Jurkat, Clone E6-1 (cell line): ENCODE measurements around the gene KRTAP5-11. TPM values are rescaled to one million over a fixed set of nuclear protein-coding genes. Genes with fewer than 3 reads are reported as not detected.
"Not testable (repeated sequence)": the region's sequence is repeated elsewhere in the genome, so short reads cannot be mapped to it uniquely, and the experiment has no call there.

ENCODE experiments used
- DNase-seq: peaks from one replicate; pipeline ENCODE4 v3.0.0-alpha.2; 2011; ENCODE audit warnings: low read depth, low spot score
- H3K4me3 ChIP-seq: 2 replicates; pipeline ENCODE4 v1.5.1; 2011; ENCODE audit warnings: mild to moderate bottlenecking, low read length, control low read depth, moderate library complexity
- polyA plus RNA-seq: library from polyadenylated mRNA; unstranded; fragments of >200 nt; gene quantifications from one replicate; pipeline ENCODE4 v1.2.1, GENCODE V29; 2012; ENCODE audit warnings: missing spikeins; ENCODE audit not compliant: insufficient read length, insufficient read depth

Gene KRTAP5-11
- not detected for polyA plus RNA-seq

- H3K4me3 ChIP-seq, result no peak within 1 kb of the TSS
- DNase-seq, result no peak
Measured at GRCh38 chr11:71582309-71582895, at the start of gene KRTAP5-11. Gene KRTAP5-11 (minus strand): TSS chr11:71582875. CDS start chr11:71582837, 38 bp downstream.

GRCh38 chr11:71631551-71631950 lies 48.9 kb upstream of the KRTAP5-11 start:
- not testable (repeated sequence) for H3K4me3 ChIP-seq, DNase-seq

DNA sequence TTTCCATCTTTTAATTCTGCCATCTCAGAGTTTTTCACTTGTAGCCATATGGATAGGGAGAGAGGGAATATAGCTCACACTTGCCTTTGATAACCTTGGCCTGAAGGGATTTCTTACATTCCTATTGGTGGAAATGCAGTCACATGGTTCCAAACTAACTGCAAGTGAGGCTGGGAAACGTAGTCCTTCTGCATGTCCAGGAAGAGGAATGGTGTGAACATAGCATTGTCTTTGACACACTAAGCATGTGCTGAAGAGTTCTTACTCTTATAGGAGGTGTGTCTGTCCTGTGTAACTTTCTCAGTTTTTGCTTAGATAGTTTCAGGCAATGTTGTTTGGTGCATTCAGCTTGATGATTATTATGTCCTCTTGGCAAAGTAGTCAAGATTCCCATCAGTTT lies 47.4 kb upstream of the KRTAP5-11 start:
- H3K4me3 ChIP-seq, result not testable (repeated sequence)
- DNase-seq, result peak; percentile 36

GRCh38 chr11:71628943-71629342 lies 46.3 kb upstream of the KRTAP5-11 start:
- not testable (repeated sequence) for DNase-seq, H3K4me3 ChIP-seq

GRCh38 chr11:71623226-71623625 lies 40.6 kb upstream of the KRTAP5-11 start:
- H3K4me3 ChIP-seq, DNase-seq: not testable (repeated sequence)

- not testable (repeated sequence) for DNase-seq, H3K4me3 ChIP-seq
Measured at GRCh38 chr11:71622561-71622960, 39.9 kb upstream of the KRTAP5-11 start.

- not testable (repeated sequence) for DNase-seq
Measured at GRCh38 chr11:71615003-71615402, 32.3 kb upstream of the KRTAP5-11 start.

GRCh38 chr11:71614366-71614917 lies 31.8 kb upstream of the KRTAP5-11 start:
- not testable (repeated sequence) for DNase-seq, H3K4me3 ChIP-seq

More at GRCh38 chr11:71615003-71615402, 32.3 kb upstream of the KRTAP5-11 start:
- not testable (repeated sequence) for H3K4me3 ChIP-seq

DNA sequence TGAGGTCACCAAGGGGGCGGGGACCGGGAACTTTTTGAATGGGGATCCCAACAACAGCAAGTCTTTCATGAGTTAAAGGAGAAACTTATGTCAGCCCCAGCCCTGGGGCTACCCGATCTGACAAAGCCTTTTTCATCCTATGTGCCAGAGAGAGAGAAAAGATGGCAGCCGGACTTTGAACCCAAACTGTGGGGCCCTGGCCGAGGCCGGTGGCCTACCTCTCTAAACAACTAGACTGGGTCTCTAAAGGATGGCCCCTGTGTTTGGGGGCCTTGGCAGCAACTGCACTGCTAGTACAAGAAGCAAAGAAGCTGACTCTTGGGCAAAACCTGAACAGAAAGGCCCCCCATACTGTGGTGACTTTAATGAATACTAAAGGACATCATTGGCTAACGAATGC lies 31.3 kb upstream of the KRTAP5-11 start:
- not testable (repeated sequence) for H3K4me3 ChIP-seq, DNase-seq

GRCh38 chr11:71611218-71611910 lies 28.7 kb upstream of the KRTAP5-11 start:
- H3K4me3 ChIP-seq, DNase-seq: not testable (repeated sequence)

DNA sequence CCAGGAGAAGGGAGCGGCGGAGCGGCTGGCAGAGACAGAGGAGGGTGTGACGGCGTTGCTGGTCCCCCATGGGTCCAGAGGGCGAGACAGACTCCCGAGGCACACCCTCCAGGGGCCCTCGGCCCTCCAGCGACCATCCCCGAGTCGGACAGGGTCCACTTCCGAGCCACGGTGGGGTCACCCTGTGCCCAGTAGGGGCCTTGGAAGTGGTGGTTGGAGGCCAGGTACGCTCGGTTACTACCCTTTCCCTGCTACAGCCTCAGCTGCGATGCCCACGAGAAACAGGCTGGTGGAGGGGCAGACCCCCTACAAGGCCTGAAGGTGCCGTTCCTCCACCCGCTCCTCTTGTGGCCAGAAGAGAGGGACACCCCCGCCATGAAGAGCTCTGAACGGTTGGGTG lies 25.6 kb upstream of the KRTAP5-11 start:
- DNase-seq, H3K4me3 ChIP-seq: not testable (repeated sequence)

- H3K4me3 ChIP-seq, DNase-seq: not testable (repeated sequence)
Measured at GRCh38 chr11:71607520-71608216, 25.0 kb upstream of the KRTAP5-11 start.

GRCh38 chr11:71606853-71607519 lies 24.3 kb upstream of the KRTAP5-11 start:
- H3K4me3 ChIP-seq, DNase-seq: not testable (repeated sequence)

- peak; percentile 41 for DNase-seq
- H3K4me3 ChIP-seq, result not testable (repeated sequence)
Measured at GRCh38 chr11:71604798-71605488, 22.3 kb upstream of the KRTAP5-11 start.

DNA sequence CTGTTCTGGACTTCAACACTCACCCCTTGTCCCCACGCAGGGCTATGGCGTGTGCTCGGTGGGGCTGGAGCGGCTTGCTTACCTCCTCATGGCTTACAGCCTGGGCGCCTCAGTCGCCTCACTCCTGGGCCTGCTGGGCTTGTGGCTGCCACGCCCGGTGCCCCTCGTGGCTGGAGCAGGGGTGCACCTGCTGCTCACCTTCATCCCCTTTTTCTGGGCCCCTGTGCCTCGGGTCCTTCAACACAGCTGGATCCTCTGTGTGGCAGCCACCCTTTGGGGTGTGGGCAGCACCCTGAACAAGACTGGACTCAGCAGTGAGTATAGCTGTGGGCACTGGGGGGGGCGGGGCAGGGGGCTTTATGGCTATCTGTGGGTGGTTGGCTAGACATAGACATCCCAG lies 20.5 kb upstream of the KRTAP5-11 start:
- not testable (repeated sequence) for DNase-seq, H3K4me3 ChIP-seq

GRCh38 chr11:71589546-71589920 lies 6.9 kb upstream of the KRTAP5-11 start:
- not testable (repeated sequence) for DNase-seq, H3K4me3 ChIP-seq

- peak; percentile 32 for DNase-seq
Measured at GRCh38 chr11:71588822-71589545, 6.3 kb upstream of the KRTAP5-11 start.

DNA sequence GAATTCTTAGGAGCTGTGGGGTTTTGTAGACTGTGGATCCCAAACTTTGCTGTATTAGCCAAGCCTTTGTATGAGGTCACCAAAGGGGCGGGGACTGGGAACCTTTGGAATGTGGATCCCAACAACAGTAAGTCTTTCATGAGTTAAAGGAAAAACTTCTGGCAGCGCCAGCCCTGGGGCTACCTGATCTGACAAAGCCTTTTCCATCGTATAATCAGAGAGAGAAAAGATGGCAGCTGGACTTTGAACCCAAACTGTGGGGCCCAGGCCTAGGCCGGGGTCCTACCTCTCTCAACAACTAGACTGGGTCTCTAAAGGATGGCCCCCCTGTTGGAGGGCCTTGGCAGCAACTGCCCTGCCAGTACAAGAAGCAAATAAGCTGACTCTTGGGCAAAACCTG lies 5.6 kb upstream of the KRTAP5-11 start:
- H3K4me3 ChIP-seq, DNase-seq: not testable (repeated sequence)

More at GRCh38 chr11:71588822-71589545, 6.3 kb upstream of the KRTAP5-11 start:
- H3K4me3 ChIP-seq, result not testable (repeated sequence)
